Cardiac muscle cell (in vitro differentiated cells and primary cell): Measurements from ENCODE around the gene TMEM25. TPM values are rescaled to one million over a fixed set of nuclear protein-coding genes. Genes with fewer than 3 reads are reported as not detected.

ENCODE experiments used
- DNase-seq, 2 donors: peaks; one replicate each; pipeline versions ENCODE4 v3.0.0 to v3.0.0-alpha.2; 2010 to 2017; ENCODE audit warnings: low read depth in 1 of 2, low spot score in 1 of 2
- H3K27ac ChIP-seq: fragments of 200-600 bp; sonication (generic); 2 replicates; pipeline ENCODE4 v1.5.1; 2016
- H3K27me3 ChIP-seq: fragments of 200-600 bp; sonication (generic); 2 replicates; pipeline ENCODE4 v1.6.0; 2016; ENCODE audit warnings: control low read depth
- H3K36me3 ChIP-seq: fragments of 200-600 bp; sonication (generic); 2 replicates; pipeline ENCODE4 v1.5.1; 2016; ENCODE audit warnings: control low read depth
- H3K4me1 ChIP-seq: fragments of 200-600 bp; sonication (generic); 2 replicates; pipeline ENCODE4 v1.8.1; 2017; ENCODE audit warnings: low read depth, mild to moderate bottlenecking, mixed run types
- H3K4me3 ChIP-seq: fragments of 200-600 bp; sonication (generic); 2 replicates; pipeline ENCODE4 v1.5.1; 2016; ENCODE audit warnings: mild to moderate bottlenecking
- H3K9me3 ChIP-seq: fragments of 200-600 bp; sonication (generic); 2 replicates; pipeline ENCODE4 v1.5.1; 2017; ENCODE audit warnings: low read depth, mild to moderate bottlenecking, control low read depth
- CTCF ChIP-seq: IDR thresholded peaks from 2 replicates; pipeline ENCODE4 v1.5.1; 2012; ENCODE audit warnings: low read depth, mild to moderate bottlenecking, low read length
- polyA plus RNA-seq: library from polyadenylated mRNA; unstranded; fragments of >200 nt; fragmentation: Nextera tagmentation; extraction: Ambion mirVana; gene quantifications from 2 replicates; pipeline ENCODE4 v1.2.1, GENCODE V29; 2016
- total RNA-seq: library from RNA; depleted of rRNA; stranded (reverse); fragments of >200 nt; gene quantifications from 2 replicates; pipeline ENCODE4 v1.2.3, GENCODE V29; 2016

The TMEM25 gene
- total and polyA plus RNA-seq, 2 experiments from 2014 or later = 41.1 to 50.0 TPM

DNA sequence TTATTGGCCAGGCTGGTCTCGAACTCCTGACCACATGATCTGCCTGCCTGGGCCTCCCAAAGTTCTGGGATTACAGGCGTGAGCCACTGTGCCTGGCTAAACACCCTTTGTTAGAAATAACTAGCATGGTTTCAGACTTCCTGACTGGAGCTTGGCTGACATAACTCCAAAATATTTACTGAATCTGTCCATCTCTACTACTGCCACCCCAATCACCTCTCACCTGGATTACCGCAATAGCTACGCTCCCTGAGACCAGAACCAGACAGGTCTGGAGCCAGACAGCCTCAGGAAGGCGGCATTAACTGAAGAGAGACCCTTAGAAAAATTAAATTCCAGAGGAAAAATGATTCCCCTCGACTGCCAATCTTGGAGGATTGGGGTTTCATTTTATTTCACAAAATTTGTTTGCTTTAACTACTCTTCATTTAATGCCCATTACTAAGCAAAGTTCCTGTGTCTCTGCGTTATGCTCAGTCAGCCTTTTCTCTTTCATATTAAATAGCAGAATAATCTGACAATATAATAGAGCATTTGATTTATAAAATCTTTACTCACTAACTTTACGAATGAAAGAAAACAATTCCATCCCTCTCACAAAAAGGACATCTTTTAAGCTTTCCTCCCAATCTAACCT, 13.1 kb downstream of the TMEM25 start:
- H3K4me1 ChIP-seq = no peaks in the 10 kb centered on the region
- H3K9me3 ChIP-seq = no peaks in the 10 kb centered on the region
- no peak for DNase-seq
- no peak for TF ChIP-seq CTCF
- peaks cover 9% of the 10 kb centered on the region for H3K36me3 ChIP-seq
- H3K27me3 ChIP-seq = no peaks in the 10 kb centered on the region
- no peak overlapping the region for H3K27ac ChIP-seq
- H3K4me3 ChIP-seq = no peak overlapping the region

GRCh38 chr11:118544647-118545010, 13.6 kb downstream of the TMEM25 start:
- Histone ChIP-seq H3K9me3 (no peaks in the 10 kb centered on the region), H3K36me3 (peaks cover 9% of the 10 kb centered on the region), H3K27me3 (no peaks in the 10 kb centered on the region), H3K4me3 (no peak overlapping the region), H3K27ac (no peak overlapping the region), H3K4me1 (no peaks in the 10 kb centered on the region)
- DNase-seq = no peak
- no peak for TF ChIP-seq CTCF

DNA sequence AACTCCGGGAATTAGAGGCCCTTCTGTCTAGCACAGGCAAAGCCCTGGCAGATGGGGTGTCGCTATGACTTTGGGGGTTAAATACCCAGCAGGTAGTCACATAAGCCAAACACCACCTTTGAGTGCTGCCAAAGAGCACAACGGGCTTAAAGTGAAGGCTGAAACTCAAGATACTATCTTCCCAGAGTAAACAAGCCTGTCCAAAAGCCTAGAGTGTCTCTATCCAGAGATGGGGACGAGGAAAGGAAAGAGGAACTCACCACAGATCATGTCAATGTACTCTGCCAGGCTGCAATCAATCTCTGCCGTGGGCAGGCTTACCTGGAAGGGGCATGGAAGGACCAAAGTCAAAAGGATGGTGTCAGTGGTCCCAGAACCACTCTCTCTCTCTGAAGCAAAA, 14.5 kb downstream of the TMEM25 start:
- peaks cover 9% of the 10 kb centered on the region for H3K36me3 ChIP-seq
- H3K9me3 ChIP-seq = no peaks in the 10 kb centered on the region
- H3K4me3 ChIP-seq = no peak overlapping the region
- H3K4me1 ChIP-seq = no peaks in the 10 kb centered on the region
- no peaks in the 10 kb centered on the region for H3K27me3 ChIP-seq
- H3K27ac ChIP-seq = no peak overlapping the region
- no peak for DNase-seq
- TF ChIP-seq CTCF = no peak

DNA sequence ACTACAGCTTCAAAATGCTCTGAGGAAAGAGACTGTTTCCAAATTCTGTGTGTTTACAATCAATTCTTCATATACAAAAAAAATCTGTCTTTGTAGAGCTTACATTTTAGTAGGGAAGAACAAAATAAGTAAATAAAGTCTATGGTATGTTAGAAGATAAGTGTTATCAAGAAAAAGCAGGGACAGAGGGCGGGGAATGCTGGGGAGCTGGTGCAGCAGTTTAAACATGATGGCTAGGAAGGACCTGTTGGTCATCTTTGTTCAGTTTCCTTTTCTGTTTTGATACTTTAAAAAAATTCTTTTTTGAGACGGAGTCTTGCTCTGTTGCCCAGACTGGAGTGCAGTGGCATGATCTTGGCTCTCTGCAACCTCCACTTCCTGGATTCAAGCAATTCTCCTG, 16.1 kb downstream of the TMEM25 start:
- DNase-seq = no peak
- Histone ChIP-seq H3K27ac (no peak overlapping the region), H3K9me3 (no peaks in the 10 kb centered on the region), H3K27me3 (no peaks in the 10 kb centered on the region), H3K36me3 (peaks cover 19% of the 10 kb centered on the region), H3K4me3 (no peak overlapping the region), H3K4me1 (no peaks in the 10 kb centered on the region)
- no peak for TF ChIP-seq CTCF

DNA sequence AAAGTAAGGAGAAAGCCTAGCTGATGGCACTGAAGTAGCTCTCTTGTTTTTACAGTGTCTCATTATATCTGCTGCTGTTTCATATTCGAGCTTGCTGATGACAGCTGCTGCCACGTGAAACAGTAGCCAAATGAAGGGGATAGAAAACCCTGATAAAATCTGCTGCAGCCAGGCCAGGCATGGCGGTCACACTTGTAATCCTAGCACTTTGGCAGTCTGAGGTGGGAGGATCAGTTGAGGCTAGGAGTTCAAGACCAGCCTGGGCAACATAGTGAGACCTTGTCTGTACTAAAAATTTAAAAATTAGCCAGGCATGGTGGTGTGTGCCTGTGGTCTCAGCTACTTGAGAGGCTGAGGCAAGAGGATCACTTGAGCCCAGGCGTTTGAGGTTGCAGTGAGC, 21.3 kb downstream of the TMEM25 start:
- Histone ChIP-seq H3K36me3 (peaks cover 30% of the 10 kb centered on the region), H3K4me3 (no peak overlapping the region), H3K27ac (no peak overlapping the region), H3K4me1 (no peaks in the 10 kb centered on the region), H3K9me3 (no peaks in the 10 kb centered on the region), H3K27me3 (no peaks in the 10 kb centered on the region)
- no peak for TF ChIP-seq CTCF
- DNase-seq = no peak
